GOT3 (cell line): Measurements from ENCODE around the gene CABS1.

Source experiments
- DNase-seq: peaks from one replicate; lab custom pipeline; 2025; ENCODE audit warnings: mixed read lengths; lab: John Stamatoyannopoulos, UW

Gene CABS1

GRCh38 chr4:70334681-70335080 lies at the start of gene CABS1:
Gene CABS1, plus strand, starts transcription at chr4:70334981. Its CDS starts 59 bp downstream, at chr4:70335040.
- DNase-seq: no peak

- no peak for DNase-seq
Measured at GRCh38 chr4:70288651-70289050, 46.1 kb upstream of the CABS1 start.

GRCh38 chr4:70291341-70291740 lies 43.4 kb upstream of the CABS1 start:
- no peak for DNase-seq

GRCh38 chr4:70297576-70297975 lies 37.2 kb upstream of the CABS1 start:
- no peak for DNase-seq

GRCh38 chr4:70298051-70298450 lies 36.7 kb upstream of the CABS1 start:
- DNase-seq: no peak

- DNase-seq: no peak
Measured at GRCh38 chr4:70299643-70300042, 35.1 kb upstream of the CABS1 start.

- DNase-seq: no peak
Measured at GRCh38 chr4:70300215-70300614, 34.6 kb upstream of the CABS1 start.

GRCh38 chr4:70303090-70303489 lies 31.7 kb upstream of the CABS1 start:
- DNase-seq: no peak

GRCh38 chr4:70305601-70306000 lies 29.2 kb upstream of the CABS1 start:
- DNase-seq: no peak

- no peak for DNase-seq
Measured at GRCh38 chr4:70306076-70306475, 28.7 kb upstream of the CABS1 start.

GRCh38 chr4:70313736-70314135 lies 21.0 kb upstream of the CABS1 start:
- no peak for DNase-seq

- DNase-seq: no peak
Measured at GRCh38 chr4:70315928-70316327, 18.9 kb upstream of the CABS1 start.

- no peak for DNase-seq
Measured at GRCh38 chr4:70326052-70326451, 8.7 kb upstream of the CABS1 start.

- no peak for DNase-seq
Measured at GRCh38 chr4:70336043-70336442, 1.3 kb downstream of the CABS1 start.

- no peak for DNase-seq
Measured at GRCh38 chr4:70337886-70338420, 3.2 kb downstream of the CABS1 start.

- no peak for DNase-seq
Measured at GRCh38 chr4:70356185-70356584, 21.4 kb downstream of the CABS1 start.

- no peak for DNase-seq
Measured at GRCh38 chr4:70359115-70359661, 24.4 kb downstream of the CABS1 start.

GRCh38 chr4:70360460-70360859 lies 25.7 kb downstream of the CABS1 start, which contains the start of gene SMR3A:
Gene SMR3A, plus strand, starts transcription at chr4:70360760. Its CDS starts 1,356 bp downstream, at chr4:70362116.
- no peak for DNase-seq

GRCh38 chr4:70364002-70364401 lies 29.2 kb downstream of the CABS1 start:
- DNase-seq: no peak

GRCh38 chr4:70365479-70365878 lies 30.7 kb downstream of the CABS1 start:
- DNase-seq: no peak

GRCh38 chr4:70367813-70368212 lies 33.0 kb downstream of the CABS1 start:
- DNase-seq: no peak

GRCh38 chr4:70371987-70372386 lies 37.2 kb downstream of the CABS1 start:
- no peak for DNase-seq

- no peak for DNase-seq
Measured at GRCh38 chr4:70372760-70373159, 38.0 kb downstream of the CABS1 start.

GRCh38 chr4:70380578-70380977 lies 45.8 kb downstream of the CABS1 start:
- DNase-seq: no peak
